ENCODE measurements around the gene FAM43A.

FAM43A gene, protein sequence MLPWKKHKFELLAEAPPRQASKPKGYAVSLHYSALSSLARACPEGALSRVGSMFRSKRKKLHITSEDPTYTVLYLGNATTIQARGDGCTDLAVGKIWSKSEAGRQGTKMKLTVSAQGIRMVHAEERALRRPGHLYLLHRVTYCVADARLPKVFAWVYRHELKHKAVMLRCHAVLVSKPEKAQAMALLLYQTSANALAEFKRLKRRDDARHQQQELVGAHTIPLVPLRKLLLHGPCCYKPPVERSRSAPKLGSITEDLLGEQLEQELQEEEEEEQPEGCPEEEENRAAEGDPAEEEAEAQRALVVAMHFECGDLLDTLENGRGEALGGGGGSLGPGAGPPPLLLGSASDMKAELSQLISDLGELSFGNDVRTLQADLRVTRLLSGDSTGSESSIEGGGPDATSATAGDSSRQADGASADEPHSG

DNA sequence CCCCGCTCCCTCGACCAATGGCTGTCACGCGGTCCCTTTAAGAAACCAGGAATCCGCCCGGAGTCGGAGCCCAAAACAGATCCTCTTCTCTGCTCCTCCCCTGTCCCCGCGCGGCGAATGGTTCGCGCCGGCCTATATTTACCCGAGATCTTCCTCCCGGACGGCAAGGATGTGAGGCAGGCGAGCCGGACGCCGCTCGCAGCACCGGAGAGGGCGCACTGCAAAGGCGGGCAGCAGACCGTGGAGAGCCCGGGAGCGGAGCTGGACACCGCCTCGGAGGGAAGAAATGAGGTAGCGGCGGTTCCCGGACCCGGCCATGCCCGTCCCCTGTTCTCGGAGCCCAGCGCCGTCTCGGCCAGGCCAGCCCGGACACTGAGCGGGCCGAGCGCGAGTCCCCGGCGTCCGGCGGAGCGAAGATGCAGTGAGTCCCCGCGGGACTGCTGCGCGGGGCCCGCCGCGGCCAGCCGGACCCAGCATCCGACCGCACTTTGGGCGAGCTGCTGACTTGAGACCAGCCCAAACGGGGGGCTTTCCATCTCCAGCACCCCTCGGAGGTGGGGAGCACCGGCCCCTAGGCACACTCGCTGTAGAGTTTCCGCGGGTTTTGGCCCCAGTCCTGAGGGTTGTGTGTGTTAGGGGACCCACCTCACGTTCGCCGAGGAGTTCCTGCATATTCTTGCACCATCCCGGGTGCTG lies at the start of gene FAM43A:
FAM43A (plus strand) TSS at position 166 of the 696 bp plus-strand sequence. CDS start 944 bp downstream, outside the sequence.
- peak; percentile 94 to 96 for DNase-seq

DNA sequence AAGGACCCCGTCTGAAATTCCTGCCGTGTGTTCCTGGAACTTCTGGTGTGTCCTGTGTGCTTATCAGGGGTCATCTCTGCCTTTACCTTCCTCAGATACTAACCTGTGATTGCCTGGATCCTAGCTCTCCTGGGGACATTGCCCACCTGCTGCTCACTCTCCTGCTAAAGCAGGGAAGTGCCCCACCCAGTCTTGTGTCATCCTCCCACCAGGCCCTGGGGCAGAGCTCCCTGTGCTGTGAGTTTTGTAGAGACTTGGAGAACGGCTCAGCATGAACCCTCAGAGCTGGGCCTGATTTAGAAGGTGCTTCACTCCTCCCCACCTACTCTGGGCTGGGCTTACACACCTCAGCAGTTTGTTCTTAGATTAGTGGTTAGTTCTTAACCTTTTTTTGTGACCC lies 48.6 kb upstream of the FAM43A start:
- DNase-seq = no peak

DNA sequence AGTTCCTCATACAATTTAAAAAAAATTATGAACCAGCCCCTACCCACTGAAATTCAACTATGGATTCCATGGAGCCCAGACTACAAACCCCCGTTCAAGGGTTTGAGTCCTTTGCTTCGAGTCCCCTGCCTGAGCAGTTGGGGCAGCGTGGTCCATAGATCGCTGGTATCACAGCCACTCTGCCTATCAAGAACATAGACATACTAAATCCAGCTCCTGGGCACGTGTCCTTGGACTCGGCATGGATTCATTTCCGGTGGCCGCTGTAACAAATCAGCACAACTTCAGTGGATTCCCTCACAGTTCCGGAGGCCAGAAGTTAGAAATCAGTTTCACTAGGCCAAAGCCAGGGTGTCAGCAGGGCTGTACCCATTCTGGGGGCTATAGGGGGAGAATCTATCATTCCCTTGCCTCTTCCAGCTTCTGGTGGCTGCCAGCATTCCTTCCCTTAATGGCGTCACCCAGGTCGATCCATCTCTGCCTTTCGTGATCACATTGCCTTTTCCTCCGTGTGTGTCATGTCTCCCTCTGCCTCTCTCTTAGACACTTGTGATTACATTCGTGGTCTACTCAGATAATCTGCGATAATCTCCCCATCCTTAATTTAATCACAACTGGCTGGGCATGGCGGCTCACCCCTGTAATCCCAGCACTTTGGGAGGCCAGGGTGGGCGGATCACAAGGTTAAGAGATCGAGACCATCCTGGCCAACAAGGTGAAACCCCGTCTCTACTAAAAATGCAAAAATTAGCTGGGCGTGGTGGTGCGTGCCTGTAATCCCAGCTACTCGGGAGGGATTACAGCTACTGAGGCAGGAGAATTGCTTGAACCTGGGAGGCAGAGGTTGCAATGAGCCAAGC lies 47.9 kb upstream of the FAM43A start:
- no peak for DNase-seq

DNA sequence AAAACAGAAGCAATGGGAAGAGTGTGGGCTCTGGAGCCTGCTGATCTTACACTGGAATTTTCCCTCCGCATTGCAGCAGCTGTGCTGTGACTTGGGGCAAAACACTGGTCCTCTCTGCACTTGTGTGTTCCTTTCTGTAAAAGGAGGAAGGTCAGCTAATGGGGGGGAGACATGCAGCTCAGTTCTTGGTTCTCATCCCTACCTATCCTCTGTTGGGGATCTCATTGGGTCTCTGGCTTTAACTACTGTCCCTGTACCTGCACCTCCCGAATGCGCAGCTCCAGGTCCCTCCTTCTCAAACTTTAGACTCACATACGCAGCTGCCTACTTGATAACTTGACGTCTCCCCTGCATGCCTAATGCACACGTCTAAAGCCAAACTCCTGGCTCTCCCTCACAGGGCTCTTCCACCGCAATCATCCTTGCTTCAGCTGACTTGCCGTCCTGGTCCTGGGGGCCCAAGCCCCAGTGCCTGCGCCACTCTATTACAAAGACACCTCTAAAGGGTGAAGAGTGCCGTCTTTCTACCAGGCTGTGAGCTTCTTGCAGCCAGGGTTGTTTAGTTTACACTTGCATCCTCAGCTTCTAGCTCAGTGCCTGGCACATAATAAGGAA lies 46.6 kb upstream of the FAM43A start:
- no peak for DNase-seq

DNA sequence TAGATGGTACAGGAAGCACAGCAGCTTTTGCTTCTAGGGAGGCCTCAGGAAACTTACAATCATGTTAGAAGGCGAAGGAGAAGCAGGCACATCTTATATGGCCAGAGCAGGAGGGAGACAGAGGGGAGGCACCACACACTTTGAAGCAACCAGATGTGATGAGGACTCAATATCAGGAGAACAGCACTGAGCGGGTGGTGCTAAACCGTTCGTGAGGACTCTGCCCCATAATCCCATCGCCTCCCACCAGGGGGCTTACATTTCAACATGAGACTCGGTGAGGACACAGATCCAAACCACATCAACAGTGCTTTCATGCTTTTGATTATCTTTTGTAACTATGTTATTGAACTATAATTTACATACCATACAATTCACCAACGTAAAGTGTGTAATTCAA lies 44.9 kb upstream of the FAM43A start:
- peak in 1 of 2 experiments; percentile 59 for DNase-seq

DNA sequence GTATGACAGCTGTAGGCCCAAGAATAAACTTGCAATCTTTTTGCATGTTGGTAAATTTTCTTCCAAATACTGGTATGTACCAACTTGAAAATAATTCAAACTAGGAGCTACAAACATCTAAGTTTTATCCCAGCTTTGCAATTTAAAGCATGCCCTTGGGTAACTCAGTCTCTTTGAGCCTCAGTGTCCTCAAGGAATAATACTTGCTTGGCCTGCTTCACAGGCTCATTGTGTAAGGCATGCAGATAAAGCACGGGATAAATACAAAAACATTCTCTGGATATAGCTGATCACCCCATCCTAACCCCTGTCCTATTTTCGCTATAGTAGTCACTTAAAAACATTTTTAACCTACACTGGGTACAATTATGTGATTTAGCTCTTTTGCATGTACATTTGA lies 42.9 kb upstream of the FAM43A start:
- no peak for DNase-seq

DNA sequence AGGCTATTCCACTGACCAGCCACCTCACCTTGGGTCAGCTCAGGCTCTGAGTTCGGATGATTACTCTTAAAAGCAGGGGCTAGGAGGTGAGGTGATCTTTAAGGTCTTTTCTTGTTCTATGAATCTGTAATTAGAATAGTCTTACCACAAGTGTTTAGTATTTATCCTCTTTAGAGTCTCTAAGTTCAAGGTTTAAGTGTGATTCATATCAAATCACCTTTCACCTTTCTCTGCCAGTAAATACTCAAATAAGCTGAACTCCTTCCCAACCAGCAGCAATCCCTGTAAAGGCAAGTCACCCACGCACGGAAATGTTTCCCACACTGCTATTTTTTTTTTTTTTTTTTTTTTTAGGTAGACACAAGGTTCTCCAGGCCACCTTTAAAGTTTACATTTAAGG lies 37.9 kb upstream of the FAM43A start:
- no peak for DNase-seq

DNA sequence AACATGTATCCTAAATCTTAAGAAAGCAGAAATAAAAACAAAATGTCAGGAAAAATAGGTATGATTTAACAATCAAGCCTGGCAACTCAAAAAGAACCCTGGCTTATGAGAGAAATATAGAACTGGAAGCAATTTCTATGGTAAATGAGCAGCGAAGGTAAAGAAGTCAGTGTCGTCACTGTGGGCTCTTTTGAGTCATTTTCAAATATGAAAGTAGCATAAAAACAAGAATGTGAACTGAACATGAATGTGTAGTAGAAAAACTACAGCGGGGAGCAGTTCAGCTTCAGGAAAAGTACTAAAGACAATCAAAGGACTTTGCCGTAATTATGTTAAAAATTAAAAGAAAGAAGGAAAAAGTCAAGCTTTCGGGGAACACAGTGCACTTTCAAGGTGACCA lies 31.2 kb upstream of the FAM43A start:
- no peak for DNase-seq

DNA sequence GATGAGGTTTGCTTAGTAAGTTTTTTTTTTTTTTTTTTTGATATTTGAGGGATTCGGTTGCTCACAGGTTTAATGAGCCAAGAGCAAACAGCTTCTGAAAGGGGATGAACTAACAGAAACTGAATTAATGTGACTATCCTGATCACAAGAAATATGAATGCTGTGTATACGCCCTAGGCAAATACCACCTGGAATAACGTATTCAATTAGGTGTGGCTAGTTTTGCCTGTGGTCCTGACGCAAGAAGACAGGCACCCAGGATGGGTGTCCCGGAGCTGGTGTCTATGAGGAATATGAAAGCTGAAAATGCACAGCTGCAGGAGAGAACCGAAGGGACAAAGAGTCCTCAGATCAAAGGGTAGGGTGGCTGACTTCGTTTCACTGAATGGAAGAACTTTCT lies 28.2 kb upstream of the FAM43A start:
- DNase-seq = no peak

DNA sequence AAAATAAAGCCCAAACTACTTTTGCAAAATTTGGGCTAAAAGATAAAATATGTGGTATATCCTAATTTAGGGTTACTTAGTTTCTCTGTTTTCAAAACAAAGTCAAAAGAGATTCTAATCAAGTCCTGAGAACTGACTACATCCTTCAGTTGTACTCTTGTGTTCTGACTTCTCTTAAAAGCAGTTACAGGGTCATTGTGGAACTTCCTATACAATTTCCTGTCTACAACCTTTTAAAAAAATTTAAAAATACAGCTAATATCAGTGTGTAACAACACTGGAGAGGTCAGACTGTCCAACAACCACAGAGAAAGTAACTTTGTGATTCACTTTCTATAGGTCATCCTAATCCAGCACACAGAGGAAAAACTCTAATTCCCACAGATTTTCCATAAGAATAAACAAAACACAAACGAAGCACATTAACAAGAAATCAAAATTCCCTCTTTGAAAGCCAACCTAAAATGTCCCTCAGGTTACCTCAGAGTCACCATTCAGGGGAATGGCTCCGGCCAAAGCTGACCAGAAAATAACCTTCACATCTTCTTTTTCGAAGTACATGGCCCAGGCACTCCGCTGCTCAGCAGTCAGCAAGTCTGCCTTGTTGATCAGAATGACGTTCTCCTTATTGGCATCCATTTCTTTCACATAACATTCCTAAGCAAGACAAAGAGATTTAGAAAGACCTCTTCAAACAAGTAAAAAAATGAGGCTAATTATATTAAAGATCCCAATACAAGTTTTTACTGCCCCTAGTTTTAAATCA lies 27.0 kb upstream of the FAM43A start:
- no peak for DNase-seq

DNA sequence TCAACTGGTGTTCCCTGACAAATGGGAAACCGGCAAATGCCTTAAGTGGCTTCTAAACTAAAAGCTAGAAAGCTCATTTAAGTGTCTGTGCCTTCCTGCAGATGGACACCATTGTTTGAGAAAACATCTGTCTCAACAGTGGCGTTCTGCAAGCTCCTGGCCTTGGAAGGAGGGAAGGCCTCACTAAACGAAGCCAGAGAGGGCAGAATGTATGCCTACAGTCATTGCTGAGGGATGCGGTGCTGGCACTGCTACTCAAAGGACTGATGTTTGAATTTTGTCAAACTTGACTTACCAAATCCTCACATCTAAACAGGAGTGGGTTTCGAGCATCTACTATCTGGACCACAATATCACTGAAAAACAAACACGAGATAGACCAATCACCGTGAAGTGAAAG lies 25.9 kb upstream of the FAM43A start:
- DNase-seq = peak in 1 of 2 experiments; percentile 54

DNA sequence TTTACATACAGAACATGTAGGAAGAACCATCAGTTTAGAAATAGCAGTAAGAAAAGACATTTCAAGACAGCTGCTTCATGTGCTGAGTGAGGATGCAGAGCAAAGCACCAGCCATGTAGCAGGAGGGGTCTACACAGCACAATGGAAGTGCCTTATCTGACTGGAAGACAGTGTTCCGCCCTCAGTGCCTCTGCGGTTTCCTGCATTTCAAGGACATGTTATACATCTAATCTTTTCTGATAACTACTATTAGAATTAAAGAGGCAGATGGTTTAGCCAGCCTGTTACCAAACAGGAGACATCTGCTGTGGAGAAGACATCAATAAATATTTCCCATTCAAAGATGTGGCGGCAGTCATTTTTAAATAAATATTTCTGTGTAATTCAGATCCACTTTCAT lies 24.3 kb upstream of the FAM43A start:
- DNase-seq = peak; percentile 88 to 96

DNA sequence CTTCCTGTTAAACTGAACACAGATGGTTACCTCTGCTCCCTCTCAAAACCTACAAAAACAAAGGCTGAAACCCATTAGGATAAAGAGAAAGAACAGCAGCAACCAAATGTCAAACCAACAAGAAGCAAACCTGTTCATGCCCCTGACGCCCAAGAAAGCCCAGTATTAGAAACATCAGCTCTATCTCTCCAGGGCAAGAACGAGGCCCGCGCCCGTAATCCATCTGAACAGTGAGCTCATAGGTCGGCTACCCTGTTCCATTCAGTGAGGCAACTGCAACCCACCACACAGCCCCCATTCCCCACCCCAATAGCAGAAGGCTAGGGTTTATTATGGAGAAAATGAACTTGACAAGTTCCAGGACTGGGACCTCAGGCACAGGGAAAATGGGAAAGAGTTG lies 23.7 kb upstream of the FAM43A start:
- peak; percentile 77 to 88 for DNase-seq

DNA sequence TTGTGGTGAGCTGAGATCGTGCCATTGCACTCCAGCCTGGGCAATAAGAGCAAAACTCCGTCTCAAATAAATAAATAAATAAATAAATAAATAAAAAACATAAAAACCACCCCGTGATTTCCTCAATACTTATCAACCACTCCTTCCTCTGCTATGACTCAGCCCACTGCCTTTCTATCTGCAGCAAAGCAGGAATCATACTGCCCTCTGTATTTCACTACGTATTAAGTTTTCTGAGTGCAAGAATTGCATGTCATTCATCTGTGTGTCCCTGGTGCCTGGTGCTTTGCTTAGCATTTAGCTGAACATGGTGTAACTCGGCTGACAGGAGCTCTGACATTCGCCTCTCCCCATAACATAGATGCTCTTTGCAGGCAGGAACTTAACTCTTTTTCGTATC lies 20.8 kb upstream of the FAM43A start:
- DNase-seq = no peak

DNA sequence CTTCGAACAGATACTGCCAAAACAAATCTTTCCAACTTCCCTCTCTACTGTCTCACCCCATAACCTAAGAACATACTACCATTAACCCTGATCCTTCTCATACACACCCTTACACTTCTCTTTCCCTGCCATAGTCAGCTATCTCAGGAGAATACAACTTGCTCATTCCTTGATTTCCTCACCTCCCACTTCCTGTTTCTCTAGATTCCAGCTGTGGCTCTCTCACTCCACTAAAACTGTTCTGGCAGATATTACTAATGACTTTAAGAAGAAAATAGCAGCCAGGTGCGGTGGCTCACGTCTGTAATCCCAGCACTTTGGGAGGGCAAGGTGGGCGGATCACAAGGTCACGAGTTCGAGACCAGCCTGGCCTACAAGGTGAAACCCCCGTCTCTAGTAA lies 18.3 kb upstream of the FAM43A start:
- DNase-seq = no peak

DNA sequence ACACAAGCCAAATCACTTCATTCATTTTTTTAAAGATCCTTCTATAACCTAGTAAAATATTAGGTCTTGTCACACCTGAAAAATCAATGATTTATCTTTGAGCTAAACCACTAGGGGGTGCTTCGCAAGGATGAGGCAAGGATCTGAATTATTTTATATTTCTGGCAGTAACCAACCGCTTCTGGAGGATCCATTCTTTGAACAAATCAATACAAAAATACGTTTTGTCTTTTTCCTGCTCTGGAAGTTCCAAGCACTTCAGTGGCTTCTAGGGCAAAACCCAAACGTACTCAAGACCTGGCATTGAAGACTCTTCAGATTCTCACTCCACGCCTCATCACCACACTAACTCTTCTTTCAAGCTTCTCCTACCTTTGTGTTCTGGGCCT lies 14.2 kb upstream of the FAM43A start:
- DNase-seq = peak in 1 of 2 experiments; percentile 49

DNA sequence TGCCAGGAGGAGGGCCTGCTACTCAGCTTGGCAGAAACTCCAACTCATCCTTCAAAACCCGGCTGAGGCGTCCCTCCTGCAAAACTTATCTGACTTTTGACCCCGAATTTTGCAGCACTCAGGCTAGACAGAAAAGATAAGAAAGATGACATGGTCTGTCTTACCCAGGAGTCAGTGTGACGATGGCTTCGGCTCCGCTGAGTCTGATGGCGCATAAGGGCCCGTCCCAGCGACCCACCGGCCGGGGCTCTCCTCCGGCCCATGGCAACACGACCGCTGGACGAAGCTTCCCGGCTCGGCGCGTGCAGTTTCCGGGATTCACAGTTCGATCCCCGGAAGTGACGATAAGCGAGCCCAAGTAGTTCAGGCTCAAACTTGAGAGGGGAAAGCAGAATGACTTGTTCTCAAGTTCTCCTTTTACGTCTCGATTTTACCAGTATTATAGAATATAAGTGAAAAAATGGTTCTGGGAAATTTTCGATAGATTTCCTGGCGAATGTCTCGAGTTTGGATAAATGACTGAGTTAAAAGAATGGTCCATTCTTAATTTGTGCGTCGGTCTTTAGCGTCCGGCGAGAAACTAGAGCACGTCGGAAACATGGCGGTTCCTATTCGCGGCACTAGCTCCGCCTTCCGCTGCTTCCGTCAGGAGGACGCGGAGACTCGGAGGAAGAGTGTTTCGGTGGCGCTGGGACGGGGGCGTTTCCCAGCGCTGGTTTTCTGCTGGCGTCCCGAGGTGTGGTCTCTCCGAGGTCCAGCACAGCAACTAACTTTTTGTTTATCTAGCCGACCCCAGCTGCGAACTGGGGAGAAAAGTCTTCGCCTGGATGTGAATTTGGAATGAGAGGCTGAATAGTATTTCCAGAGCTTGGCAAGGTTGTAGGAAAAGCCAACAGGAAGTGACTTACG lies 13.5 kb upstream of the FAM43A start, which contains the start of gene LSG1:
LSG1 (minus strand) TSS at position 292 of the 909 bp plus-strand sequence; CDS start at position 263, 29 bp downstream.
- peak; percentile 96 to 97 for DNase-seq

DNA sequence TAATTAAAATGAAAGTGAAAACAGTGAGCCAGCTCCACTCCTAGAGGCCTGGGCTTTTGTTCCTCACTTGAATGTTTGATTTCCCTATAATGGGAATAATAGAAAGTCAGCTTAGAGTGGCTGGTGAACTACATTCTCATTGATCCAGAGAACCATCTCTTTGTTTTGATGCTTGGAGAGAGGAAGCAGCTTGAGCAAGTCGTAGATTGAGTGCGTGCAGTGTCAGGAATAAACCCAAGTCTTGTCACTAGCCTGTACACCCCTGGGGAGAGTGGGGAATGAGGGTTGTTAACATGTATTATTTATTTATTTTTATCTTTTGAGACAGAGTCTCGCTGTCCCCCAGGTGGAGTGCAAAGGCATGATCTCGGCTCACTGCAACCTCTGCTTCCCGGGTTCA lies 12.8 kb upstream of the FAM43A start:
- DNase-seq = no peak

DNA sequence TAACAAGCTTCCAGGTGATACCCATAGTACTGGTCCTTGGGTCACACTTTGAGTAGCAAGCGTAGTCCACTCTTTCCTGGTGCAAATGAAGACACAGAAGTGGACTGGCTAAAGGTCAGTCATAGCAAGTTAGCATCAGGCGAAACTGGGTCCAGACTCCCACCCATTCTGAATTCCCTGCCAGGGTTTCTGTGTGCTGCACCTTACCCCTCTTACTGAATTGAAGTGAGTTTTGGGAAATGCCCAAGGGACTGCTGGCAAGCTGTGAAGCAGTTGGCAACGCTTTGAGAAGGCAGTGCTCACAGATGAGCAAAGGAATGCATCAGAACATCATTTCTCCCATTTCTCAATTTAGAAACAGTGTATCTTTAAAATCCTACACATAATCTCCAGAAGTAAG lies 11.9 kb upstream of the FAM43A start:
- DNase-seq = no peak

DNA sequence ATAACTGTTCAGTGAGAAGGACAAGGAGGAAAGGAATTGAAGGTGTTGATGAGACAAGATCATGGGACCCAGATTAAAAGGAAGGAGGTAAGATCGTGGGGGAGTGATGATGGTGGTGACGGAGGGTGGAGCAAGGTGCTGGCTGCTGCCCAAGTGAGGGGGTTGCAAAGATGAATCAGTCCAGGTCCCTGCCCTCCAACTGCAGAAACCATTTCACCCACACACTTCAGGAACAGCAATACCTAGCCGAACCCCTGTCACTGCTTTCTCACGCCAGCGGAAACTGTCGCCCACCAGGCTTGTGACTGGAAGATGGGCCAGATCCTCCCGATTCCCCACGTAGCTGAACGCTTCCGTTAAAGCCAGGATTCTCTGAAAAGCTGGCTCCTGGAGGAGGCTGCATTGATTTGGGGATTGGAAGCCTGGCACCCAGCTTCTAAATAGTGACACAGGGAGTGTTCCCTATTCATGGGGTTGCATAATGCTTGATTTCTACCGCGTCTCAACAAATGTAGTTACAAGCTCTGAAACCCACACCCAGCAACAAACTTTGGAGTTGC lies 10.5 kb upstream of the FAM43A start:
- no peak for DNase-seq

DNA sequence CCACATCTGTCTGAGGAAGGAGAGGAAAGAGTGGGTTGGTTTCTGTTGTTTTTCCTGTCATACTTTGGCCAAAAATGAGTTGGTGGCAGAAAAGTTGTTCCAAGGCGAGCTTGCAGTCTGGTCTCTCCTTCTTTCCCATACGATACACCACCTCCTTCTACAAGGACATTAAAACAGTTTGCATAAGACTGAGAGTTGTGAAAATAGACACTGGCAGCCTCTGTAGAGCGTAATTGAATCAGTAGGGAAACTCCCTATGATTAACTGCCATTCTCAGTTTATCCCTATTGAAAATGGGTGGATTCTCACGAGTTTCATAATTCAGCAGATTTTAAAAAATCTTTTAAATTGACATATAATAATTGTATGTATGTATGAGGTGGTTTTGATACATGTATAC lies 10.0 kb upstream of the FAM43A start:
- DNase-seq = no peak

All from NCI-H524 (cell line).